MM.1S (cell line): ENCODE data around the gene TBC1D28.
"Not testable (repeated sequence)": the region's sequence is repeated elsewhere in the genome, so short reads cannot be mapped to it uniquely, and the experiment has no call there.

Experiments
- DNase-seq: peaks from one replicate; pipeline ENCODE4 v3.0.0-alpha.2; 2015
- H2AFZ ChIP-seq: fragments of 300-600 bp; sonication (generic); 2 replicates; pipeline ENCODE4 v1.6.0; 2016; ENCODE audit warnings: antibody characterized with exemption, low read length
- H3F3A ChIP-seq: fragments of 300-600 bp; sonication (generic); 2 replicates; pipeline ENCODE4 v1.6.1; 2016; ENCODE audit warnings: mild to moderate bottlenecking, antibody characterized with exemption, low read length, moderate library complexity, mixed read lengths; ENCODE audit not compliant: insufficient read depth
- H3K27ac ChIP-seq: fragments of 300-600 bp; sonication (generic); 2 replicates; pipeline ENCODE4 v1.5.1; 2016; ENCODE audit warnings: mild to moderate bottlenecking, low read length
- H3K27me3 ChIP-seq: fragments of 300-600 bp; sonication (generic); replicated peaks from 2 replicates; pipeline ENCODE4 v1.6.0; 2016; ENCODE audit warnings: low read length; ENCODE audit not compliant: insufficient read depth
- H3K36me3 ChIP-seq: fragments of 300-600 bp; sonication (generic); replicated peaks from 2 replicates; pipeline ENCODE4 v1.6.1; 2016; ENCODE audit warnings: mild to moderate bottlenecking, low read length, mixed read lengths; ENCODE audit not compliant: insufficient read depth
- H3K4me1 ChIP-seq: fragments of 300-600 bp; sonication (generic); 2 replicates; pipeline ENCODE4 v1.6.1; 2016; ENCODE audit warnings: low read length, mixed read lengths
- H3K4me2 ChIP-seq: fragments of 300-600 bp; sonication (generic); 2 replicates; pipeline ENCODE4 v1.6.0; 2016; ENCODE audit warnings: low read depth, low read length
- H3K4me3 ChIP-seq: fragments of 300-600 bp; sonication (generic); 2 replicates; pipeline ENCODE4 v1.5.1; 2016; ENCODE audit warnings: low read length, mixed read lengths
- H3K79me2 ChIP-seq: fragments of 300-600 bp; sonication (generic); 2 replicates; pipeline ENCODE4 v1.6.1; 2016; ENCODE audit warnings: mixed run types, low read length, mixed read lengths
- H3K9ac ChIP-seq: fragments of 300-600 bp; sonication (generic); 2 replicates; pipeline ENCODE4 v1.6.1; 2016; ENCODE audit warnings: low read length, mixed read lengths
- H3K9me2 ChIP-seq: fragments of 300-600 bp; sonication (generic); replicated peaks from 2 replicates; pipeline ENCODE4 v1.6.1; 2016; ENCODE audit warnings: mild to moderate bottlenecking, low read length, mixed read lengths; ENCODE audit not compliant: insufficient read depth
- H3K9me3 ChIP-seq: fragments of 300-600 bp; sonication (generic); replicated peaks from 2 replicates; pipeline ENCODE4 v1.6.1; 2016; ENCODE audit warnings: mild to moderate bottlenecking, low read length, mixed read lengths; ENCODE audit not compliant: insufficient read depth
- H4K20me1 ChIP-seq: fragments of 300-600 bp; sonication (generic); 2 replicates; pipeline ENCODE4 v1.6.1; 2016; ENCODE audit warnings: mild to moderate bottlenecking, low read length, moderate library complexity, mixed read lengths; ENCODE audit not compliant: insufficient read depth
- EZH2 ChIP-seq: fragments of 300-600 bp; sonication (generic); optimal IDR thresholded peaks from 2 replicates; pipeline ENCODE3; 2017; ENCODE audit warnings: low read depth, mild to moderate bottlenecking, antibody characterized with exemption, low read length, mixed read lengths
- EZH2phosphoT487 ChIP-seq: fragments of 300-600 bp; sonication (generic); IDR thresholded peaks from 2 replicates; pipeline ENCODE4 v1.6.1; 2018; ENCODE audit warnings: antibody characterized with exemption, low read length
- TF ChIP-seq, protein P1 (sequence below): fragments of 300-600 bp; sonication (generic); IDR thresholded peaks from 2 replicates; pipeline ENCODE4 v1.5.1; 2016; ENCODE audit warnings: antibody characterized with exemption, low read length, mixed read lengths

Gene TBC1D28

DNA sequence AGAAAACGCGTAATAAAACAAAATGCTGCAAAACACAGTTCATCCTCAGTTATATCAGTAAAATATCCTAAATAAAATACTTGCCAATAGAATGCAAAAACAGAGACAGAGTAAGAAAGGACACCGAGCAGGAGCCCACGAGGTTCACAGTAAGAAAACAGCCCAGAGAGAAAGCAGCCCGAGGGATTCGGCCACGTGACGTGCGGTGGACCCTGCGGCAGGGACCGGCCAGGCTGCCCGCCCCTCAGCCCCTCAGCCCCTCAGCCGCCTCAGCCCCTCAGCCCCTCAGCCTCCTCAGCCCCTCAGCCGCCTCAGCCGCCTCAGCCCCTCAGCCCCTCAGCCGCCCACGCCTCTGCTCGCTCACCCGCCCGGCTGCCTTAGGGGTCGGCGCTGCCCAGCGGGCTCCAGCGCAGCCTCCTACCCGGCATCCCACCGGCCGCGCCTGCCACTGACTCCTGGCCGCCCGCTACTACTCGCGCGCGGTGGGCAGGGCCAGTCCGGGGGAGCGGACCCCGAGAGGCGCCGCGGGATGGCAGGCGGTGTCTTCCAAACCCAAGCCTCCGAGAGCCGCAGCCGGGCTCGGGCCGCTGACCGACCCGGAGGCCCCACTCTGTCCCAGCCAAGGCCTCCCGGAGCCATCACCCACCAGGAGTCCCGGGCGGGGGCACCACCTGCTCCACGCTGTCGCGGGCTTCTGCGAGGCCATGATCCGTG, 9.5 kb downstream of the TBC1D28 start:
- not testable (repeated sequence) for H3K27me3 ChIP-seq, H2AFZ ChIP-seq, H3K9ac ChIP-seq, H3K36me3 ChIP-seq, H3K9me2 ChIP-seq, H4K20me1 ChIP-seq, H3K79me2 ChIP-seq, DNase-seq, H3K4me1 ChIP-seq, H3F3A ChIP-seq, H3K4me3 ChIP-seq, H3K4me2 ChIP-seq, H3K27ac ChIP-seq, H3K9me3 ChIP-seq

DNA sequence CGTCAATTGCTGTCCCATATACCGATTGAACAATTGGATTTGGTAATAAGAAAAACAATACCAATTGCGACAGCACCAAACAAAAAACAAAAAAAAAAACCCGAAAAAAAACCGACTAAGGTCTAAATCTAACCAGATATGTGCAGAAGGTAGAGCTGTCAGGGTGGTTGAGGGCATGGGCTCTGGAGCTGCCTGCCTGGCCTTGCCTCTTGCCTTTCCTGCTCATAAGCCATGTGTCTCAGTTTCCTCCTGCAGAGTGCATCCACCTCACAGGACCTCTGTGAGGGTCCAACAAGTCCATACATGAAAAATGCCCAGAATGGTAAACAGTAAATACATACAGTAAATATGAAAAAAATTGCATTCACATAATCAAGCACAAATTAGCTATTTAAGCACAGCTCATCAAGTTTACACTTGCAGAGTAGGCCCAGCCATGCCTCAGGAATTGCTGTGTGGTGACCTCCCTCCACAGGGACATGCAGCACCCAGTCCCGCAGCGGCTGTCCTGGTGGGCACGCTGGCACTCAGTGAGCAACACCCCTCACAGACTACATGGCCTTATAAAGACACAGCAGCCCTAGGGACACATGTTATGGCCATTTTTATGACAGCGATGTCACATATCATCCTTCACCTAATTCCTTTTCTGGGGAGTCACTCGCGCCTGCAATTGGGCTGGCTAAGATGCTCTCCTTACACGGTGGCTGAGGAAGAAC, 17.9 kb downstream of the TBC1D28 start:
- peak overlapping the region; percentile 15; the same call in 1 of the 2 replicates for H3K9ac ChIP-seq

DNA sequence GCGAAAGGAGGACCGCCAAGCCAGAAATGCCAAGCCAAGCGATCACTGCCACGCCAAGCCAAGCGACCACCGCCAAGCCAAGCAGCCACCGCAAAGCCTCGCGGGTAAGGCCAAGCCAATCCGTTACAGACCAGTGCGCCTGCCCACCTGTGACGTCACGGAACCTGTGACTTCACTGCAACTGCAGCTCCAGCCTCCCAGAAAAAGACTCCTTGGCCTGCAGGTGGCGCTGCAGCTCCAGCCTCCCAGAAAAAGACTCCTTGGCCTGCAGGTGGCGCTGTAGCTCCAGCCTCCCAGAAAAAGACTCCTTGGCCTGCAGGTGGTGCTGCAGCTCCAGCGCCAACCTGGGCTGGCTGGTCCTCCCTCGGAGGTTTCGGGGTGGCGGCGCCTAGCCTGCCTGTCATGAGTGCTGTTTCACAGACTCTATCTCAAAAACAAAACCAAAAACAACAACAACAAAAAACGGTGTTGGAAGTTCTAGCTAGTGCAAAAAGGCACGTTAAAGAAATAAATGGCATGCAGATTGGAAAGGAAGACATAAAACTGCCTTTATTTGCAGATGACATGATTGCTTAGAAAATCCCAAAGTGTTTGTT, 18.6 kb downstream of the TBC1D28 start:
- H3K79me2 ChIP-seq, H4K20me1 ChIP-seq, H3K9me3 ChIP-seq, H3K4me1 ChIP-seq, H3F3A ChIP-seq, H3K9me2 ChIP-seq, H3K36me3 ChIP-seq, H3K27me3 ChIP-seq: not testable (repeated sequence)
- Histone ChIP-seq H2AFZ (peak overlapping the region; percentile 67), H3K4me3 (peak overlapping the region; percentile 60), H3K9ac (peak overlapping the region; percentile 69), H3K27ac (peak overlapping the region; percentile 35; the same call in 1 of the 2 replicates), H3K4me2 (peak overlapping the region; percentile 53)
- TF ChIP-seq, protein P1, sequence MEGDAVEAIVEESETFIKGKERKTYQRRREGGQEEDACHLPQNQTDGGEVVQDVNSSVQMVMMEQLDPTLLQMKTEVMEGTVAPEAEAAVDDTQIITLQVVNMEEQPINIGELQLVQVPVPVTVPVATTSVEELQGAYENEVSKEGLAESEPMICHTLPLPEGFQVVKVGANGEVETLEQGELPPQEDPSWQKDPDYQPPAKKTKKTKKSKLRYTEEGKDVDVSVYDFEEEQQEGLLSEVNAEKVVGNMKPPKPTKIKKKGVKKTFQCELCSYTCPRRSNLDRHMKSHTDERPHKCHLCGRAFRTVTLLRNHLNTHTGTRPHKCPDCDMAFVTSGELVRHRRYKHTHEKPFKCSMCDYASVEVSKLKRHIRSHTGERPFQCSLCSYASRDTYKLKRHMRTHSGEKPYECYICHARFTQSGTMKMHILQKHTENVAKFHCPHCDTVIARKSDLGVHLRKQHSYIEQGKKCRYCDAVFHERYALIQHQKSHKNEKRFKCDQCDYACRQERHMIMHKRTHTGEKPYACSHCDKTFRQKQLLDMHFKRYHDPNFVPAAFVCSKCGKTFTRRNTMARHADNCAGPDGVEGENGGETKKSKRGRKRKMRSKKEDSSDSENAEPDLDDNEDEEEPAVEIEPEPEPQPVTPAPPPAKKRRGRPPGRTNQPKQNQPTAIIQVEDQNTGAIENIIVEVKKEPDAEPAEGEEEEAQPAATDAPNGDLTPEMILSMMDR: peak; percentile 92
- DNase-seq: peak; percentile 89

More for the DNA sequence above, 17.9 kb downstream of the TBC1D28 start:
- Histone ChIP-seq H2AFZ (peak overlapping the region; percentile 67), H3K9me3 (no peaks in the 10 kb centered on the region), H3K4me3 (peak overlapping the region; percentile 44), H3K36me3 (no peaks in the 10 kb centered on the region), H3K4me1 (peaks cover 6% of the 10 kb centered on the region), H3F3A (no peaks in the 10 kb centered on the region), H3K27me3 (no peaks in the 10 kb centered on the region), H3K4me2 (peak overlapping the region; percentile 53), H3K79me2 (no peaks in the 10 kb centered on the region), H3K27ac (no peak overlapping the region), H4K20me1 (no peaks in the 10 kb centered on the region), H3K9me2 (no peaks in the 10 kb centered on the region)
- TF ChIP-seq EZH2phosphoT487 (no peak), EZH2 (no peak)
- TF ChIP-seq, protein P1: no peak
- DNase-seq: no peak

DNA sequence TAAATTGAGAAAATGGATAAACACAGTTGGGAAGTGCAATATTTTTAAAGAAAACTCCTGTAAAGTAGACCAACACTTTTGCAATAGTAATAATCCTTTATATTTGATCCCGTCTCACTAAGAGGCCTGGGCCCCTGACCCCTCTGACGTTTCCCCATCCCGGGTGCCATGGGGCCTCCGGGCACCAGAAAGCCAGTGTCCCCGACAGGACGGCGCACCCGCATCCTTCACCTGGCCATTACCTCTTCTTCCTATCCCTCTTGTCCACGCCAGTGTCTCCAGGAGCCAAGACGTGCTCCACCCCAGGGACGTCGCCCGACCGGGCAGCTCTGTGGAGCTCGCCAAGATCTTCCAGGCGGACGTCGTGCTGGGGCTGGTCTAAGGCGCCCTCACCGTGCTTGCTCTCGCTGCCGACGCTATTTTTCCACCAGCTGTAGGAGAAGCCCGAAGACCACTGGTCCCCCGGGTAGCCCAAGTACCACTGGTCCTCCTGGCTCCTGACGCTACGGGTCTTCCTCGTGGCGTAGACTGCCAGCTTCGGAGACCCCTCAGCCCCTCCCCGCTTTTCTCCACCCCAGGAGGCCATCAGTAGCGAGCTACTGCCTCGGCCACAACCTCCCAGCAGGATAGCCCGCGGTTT, 19.2 kb downstream of the TBC1D28 start:
- peak overlapping the region; percentile 69 for H3K9ac ChIP-seq
- peak overlapping the region; percentile 50; the same call in 1 of the 2 replicates for H3K4me2 ChIP-seq

DNA sequence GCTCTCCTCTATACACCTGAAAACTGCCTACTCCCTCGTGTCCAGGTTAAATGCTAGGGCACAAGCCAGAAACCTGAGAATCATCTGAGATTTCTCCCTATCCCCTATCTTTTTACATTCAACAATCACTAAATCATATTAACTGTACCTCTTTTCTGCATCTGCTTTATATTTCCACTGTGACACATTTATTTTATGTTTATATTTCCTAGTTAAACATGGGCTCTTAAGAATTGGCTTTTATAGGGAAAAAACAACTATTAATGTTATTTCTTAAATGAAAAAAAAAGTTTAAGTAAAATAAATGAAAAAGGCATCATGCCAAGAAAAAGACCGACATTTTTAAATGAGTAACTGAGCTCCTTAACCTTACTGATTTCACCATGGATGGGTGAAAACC, 26.6 kb downstream of the TBC1D28 start:
- H3K4me2 ChIP-seq, DNase-seq, H3K9ac ChIP-seq, H3K27me3 ChIP-seq, H3F3A ChIP-seq, H2AFZ ChIP-seq, H3K4me1 ChIP-seq, H3K9me2 ChIP-seq, H3K4me3 ChIP-seq, H3K27ac ChIP-seq, H4K20me1 ChIP-seq, H3K9me3 ChIP-seq, H3K79me2 ChIP-seq, H3K36me3 ChIP-seq: not testable (repeated sequence)

More for the DNA sequence above, 19.2 kb downstream of the TBC1D28 start:
- not testable (repeated sequence) for H4K20me1 ChIP-seq, H3K36me3 ChIP-seq, H3K79me2 ChIP-seq, H3F3A ChIP-seq, H3K9me2 ChIP-seq, H3K9me3 ChIP-seq, H3K4me1 ChIP-seq, H3K27me3 ChIP-seq
- Histone ChIP-seq H2AFZ (peak overlapping the region; percentile 63), H3K4me3 (peak overlapping the region; percentile 60), H3K27ac (peak overlapping the region; percentile 35; the same call in 1 of the 2 replicates)
- DNase-seq: peak; percentile 9

DNA sequence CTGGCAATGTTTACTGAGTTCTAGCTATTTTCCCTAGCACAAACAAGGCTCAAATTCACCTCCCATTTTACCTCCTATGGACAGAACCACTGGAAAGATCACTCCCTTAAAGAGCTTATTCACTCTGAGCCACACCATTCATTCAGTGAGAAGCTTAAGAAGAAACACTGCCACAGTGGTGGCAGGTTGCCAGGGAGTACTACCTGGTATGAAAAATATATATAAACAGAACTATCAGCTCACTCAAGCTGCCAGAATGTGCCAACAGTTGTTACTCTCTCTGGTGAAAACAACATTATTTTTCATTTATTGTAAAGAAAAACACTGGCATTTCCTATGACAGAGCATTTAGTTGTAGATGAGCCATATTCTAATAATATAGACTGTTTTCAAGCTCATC, 31.2 kb downstream of the TBC1D28 start:
- H3K36me3 ChIP-seq, H3K9me3 ChIP-seq: not testable (repeated sequence)

More for the DNA sequence above, 31.2 kb downstream of the TBC1D28 start:
- H3F3A ChIP-seq, H3K4me1 ChIP-seq, H3K9ac ChIP-seq, H3K27me3 ChIP-seq, H3K27ac ChIP-seq, H3K4me2 ChIP-seq, H4K20me1 ChIP-seq, H3K4me3 ChIP-seq, H2AFZ ChIP-seq, H3K79me2 ChIP-seq, H3K9me2 ChIP-seq, DNase-seq: not testable (repeated sequence)
